HG02981 (cell line): ENCODE data around the gene MYH6.
"Not testable (repeated sequence)": the region's sequence is repeated elsewhere in the genome, so short reads cannot be mapped to it uniquely, and the experiment has no call there.

ENCODE experiments used
- ATAC-seq: cut with Tn5 transposase; IDR thresholded peaks from one replicate; pipeline ENCODE4 v1.9.1; 2021; ENCODE audit warnings: mild to moderate bottlenecking, moderate library complexity; ENCODE audit not compliant: unreplicated experiment

The MYH6 gene

DNA sequence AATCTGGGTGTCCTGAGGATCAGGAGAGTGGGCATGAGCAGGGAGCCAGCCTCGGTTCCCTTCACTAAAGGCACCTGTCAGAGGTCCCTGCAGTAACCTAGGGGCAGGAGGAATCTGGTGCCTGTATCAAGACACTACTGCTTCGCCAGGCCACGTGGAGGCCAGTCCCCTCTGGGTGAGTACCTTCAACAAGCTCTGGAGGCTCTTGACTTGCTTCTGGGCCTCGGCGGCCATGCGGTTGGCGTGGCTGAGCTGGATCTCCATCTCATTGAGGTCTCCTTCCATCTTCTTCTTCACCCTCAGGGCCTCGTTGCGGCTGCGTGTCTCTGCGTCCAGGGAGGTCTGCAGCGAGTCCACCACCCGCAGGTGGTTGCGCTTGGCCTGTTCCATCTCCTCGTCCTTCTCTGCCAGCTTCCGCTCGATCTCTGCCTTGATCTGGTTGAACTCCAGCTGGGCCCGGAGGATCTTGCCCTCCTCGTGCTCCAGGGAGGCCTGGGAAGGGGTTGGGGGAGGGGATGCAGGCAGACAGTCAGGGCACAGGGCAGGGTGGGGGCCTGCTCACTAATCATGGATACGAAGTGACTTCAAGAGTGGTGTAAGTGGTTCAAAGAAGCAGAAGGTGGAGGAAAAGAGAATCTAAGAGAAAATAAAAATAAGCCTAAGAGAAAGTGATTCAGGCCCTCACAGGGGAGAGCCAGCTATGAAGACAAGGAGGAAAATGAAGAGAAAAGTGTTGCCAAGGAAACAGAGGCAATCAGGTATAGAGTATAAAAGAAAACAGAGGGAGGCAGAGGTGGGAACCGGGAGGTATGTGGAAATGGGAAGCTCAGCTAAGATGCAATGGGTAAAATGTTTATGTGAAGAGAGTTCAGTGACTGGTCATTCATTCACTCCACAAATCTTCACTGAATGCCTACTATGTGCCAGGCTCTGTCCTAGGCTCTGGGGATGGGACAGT is 8.0 kb upstream of the MYH6 start:
- no peak for ATAC-seq

DNA sequence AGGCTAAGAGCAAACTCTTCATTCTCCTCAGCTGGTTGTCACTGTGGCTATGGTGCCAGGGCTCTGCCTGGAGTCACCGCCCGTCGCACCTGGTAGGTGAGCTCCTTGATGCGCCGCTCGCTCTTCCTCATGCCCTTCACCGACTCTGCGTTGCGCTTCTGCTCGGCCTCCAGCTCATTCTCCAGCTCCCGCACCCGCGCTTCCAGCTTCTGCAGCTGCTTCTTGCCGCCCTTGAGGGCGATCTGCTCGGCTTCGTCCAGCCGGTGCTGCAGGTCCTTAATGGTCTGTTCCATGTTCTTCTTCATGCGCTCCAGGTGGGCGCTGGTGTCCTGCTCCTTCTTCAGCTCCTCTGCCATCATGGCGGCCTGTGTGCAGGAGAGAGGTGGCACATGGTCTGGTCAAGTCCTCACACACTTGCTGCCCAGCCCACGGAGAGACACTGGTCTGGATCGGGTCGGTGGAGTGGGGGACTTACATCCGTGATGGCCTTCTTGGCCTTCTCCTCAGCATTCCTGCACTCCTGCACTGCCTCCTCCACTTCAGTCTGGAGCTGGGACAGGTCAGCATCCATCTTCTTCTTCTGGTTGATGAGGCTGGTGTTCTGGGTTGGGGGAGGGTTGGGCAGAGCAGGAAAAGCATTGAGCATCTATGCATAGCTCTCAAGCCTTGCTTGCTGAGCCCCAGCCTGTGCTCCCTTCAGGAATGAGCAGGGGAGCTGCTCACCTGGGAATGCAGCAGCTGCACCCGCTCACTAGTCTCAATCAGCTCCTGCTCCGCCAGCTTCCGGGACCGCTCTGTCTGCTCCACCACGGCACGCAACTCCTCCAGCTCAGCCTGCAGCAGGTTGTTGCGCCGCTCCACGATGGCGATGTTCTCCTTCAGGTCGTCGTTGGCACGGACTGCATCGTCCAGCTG is 7.1 kb upstream of the MYH6 start:
- no peak for ATAC-seq

DNA sequence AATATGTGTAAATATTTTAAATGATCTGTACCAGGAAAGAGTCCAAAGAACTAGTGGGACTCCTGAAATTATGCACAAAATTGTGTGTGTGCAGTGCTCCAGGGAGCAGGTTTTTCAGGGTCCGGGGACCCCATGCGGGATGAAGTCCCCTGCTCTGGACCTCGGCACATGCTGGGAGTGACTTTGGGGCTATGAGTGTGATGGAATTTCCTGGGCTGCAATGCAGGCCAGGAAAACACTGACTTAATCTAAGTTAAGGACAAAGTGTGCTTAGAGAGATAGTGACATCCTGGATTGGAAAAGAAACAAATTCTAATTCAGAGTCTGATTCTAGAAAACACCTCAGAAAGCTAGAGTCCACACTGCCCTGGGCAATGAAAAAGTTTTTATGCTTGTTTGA is 6.2 kb upstream of the MYH6 start:
- no peak for ATAC-seq

DNA sequence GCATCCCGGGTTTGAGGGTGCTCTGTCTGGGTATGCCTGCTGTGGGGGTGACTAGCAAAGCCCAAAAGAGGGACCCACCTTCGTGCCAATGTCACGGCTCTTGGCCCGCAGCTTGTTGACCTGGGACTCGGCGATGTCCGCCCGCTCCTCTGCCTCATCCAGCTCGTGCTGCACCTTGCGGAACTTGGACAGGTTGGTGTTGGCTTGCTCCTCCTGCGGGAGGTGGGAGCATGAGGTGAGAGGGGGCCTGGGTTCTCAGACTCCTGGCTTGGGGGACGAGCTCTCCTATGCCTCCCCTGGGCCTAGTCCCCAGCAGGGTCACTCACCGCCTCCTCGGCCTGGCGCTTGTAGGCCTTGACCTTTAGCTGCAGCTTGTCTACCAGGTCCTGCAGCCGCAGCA is 5.6 kb upstream of the MYH6 start:
- ATAC-seq = no peak

DNA sequence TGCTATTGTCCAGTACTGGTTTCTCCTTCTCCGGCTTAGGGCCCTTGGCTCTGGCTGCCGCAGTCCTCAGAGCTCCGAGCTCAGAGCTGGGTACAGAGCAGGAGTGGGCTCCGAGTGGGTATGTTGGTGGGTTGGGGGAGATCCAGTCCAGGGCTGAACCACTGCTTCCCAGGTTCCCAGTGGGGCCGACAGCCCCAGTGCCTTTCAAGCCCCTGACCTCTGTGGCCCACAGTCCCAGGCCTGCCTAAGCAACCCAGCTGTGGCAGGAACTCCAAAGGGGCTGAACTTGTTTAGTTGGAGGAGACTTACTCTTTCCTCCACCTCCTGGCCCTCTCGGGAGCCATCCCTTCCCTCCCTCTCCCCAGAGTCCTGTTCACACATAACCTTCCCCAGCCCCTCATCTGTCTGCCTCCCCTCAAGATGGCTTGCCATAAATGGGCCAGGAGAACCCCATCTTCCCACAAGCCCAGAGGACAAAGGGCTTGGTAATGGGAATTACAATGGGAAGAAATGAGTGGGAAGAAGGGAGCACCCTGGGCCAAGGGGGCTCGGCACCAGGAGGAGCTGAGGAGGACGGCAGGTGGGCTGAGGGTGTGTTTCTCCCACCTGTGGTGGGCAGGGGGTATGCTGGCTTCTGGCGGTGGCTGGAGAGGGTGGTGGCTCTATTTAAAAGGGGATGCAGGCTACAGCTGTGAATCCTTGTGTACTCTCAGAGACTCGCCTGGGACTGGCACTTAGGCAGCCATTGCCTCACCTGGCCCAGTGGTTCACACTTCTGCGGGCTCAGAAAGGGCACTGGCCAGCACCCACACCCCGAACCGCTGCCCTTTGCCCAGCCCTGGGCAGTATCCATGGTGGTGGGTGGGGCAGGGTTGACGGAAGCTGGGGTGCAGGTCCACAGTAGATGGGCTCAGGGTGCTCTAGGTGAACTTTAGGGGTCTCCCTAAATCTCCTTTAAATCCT is 3.8 kb upstream of the MYH6 start:
- ATAC-seq = no peak

DNA sequence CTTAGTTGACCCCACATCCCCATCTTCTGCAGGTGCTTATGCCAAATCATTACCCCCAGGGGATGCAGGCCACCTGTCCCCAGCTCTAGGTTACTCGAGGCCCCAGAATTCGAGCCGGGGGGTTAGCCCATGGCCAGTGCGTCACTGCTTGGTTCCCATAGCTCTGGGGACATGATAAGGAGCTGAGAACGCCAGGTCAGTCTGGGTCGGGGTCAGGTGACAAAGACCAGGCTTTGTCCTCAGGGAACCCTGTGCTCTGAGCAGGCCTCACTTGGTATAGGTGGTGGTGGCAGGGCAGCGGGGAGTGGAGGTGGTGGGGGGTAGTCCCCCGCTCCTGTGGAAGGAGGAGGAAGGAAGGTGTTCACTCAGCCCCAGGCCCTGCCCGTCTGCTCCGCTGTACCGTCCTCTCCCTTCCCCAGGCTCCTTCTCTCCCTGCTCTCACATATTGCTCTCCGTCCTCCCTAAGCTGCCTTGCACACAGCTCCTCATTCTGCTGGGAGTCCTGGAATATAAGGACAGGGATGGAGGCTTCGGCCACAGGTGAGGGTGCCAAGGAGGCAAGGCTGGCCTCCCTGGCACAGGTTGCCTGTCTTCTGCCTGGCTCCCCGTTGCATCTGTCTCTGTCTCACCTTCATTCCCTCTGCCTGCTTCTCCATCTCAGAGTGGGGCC is 2.0 kb upstream of the MYH6 start:
- no peak for ATAC-seq

DNA sequence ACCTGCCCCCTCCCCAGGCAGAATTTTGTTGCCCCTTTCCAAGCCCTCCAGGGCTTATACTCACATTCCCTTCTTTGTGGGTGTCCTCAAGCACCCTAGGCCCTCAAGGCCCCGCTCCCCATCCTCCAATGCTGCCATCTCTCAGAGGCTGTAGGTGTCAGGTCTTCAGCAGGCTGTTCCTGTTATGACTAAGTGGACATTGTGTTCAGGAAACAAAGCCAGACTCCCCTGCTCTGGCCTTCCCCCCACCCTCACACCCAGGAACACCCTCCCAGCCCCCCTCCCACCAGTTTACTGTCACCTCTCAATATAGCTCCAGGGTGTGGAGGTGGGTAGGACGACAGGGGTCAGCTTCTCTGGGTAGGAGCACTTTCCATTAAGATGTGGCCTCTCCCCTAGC is 1.4 kb upstream of the MYH6 start:
- no peak for ATAC-seq

DNA sequence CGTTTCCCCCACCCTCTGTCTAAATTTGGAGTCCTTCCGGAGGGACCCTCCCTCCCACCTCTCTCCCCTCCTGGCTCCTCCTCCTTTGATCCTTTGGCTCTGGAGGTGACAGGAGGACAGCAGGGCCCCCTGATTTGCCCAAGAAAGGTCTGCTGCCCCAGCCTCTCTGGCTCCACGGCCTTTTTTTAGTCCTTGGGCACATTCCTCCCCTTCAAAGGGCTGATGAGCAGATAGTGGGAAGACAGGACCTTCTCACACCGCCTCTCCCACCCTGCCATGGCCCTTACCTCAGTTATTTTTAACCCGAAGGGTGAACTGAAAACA is 196 bp upstream of the MYH6 start:
- ATAC-seq = no peak

DNA sequence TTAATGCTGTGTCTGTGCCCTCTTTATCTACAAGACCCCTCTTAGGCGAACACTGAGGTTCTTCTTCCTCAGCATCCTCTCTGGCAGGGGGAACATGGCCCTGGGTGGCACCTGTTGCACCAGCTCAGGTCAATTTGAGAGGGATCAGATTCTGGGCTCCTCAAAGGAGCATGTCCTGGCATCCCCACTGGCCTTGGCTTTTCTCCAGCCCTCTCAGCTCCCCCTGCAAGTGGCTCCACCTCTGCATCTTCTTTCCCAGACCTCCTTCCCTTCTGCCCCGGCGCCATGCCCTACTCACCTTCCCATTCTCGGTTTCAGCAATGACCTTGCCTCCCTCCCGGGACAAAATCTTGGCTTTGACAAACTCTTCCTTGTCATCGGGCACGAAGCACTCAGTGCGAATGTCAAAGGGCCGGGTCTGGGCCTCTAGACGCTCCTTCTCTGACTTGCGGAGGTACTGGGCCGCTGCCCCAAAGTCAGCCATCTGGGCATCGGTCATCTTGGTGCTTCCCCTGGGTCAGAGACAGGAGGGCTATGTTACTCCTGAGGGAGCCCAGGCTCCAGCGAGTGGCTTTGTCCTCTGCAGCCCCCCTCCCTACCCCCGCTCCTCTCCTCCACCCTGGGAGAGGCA is 1.2 kb downstream of the MYH6 start:
- no peak for ATAC-seq

DNA sequence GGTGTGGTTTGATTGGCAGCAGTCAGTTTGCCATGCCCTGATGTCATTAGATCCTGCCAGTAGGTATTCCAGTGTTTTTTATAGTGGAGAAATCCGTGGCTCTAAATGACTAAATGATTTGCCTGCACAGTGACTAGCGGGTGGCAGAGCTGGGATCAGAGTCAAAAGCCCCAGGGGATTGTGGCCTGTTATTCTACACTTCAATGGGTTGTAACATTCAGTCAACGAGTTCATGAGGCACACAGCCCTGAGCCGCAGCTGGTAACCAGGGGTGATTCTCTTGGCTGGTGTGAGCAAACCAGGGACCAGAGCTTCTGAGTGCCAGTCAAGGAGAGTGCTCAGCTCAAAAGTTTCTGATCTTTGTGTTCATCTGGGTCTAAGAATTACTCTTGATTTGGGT is 1.8 kb downstream of the MYH6 start:
- no peak for ATAC-seq

DNA sequence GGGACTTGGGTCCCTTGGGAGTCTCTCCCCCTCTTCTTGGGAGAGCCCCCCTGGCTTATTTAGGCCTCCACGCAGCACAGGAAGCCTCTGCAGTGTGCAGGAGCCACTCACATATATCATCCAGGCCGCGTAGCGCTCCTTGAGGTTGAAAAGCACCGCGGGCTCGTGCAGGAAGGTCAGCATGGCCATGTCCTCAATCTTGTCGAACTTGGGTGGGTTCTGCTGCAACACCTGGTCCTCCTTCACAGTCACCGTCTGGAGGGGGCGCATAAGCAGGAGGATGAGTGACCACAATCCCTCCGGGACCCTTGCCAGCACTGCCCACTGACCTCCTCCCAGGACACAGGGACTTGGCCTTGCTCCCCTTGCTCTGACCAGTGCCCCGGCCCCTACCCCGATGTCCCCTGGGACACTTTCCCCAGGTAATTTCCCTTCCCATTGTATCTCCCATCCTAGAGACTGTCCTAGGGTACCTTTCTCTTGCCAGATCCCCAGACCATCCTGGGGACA is 2.5 kb downstream of the MYH6 start:
- no peak for ATAC-seq

DNA sequence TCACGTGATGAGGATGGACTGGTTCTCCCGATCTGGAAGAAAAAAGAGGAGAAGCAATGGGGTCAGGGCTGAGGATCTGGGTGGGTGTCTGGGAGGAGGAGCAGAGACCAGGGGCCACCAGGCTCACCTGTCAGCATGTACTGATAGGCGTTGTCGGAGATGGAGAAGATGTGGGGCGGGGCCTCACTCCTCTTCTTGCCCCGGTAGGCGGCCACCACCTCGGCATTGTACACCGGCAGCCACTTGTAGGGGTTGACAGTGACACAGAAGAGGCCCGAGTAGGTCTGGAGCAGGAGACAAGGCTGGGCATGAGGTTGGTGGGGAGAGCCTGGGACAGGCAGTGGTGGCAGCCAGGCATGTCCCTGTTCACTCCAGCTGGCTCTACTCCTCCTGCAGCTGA is 3.0 kb downstream of the MYH6 start:
- ATAC-seq = no peak

DNA sequence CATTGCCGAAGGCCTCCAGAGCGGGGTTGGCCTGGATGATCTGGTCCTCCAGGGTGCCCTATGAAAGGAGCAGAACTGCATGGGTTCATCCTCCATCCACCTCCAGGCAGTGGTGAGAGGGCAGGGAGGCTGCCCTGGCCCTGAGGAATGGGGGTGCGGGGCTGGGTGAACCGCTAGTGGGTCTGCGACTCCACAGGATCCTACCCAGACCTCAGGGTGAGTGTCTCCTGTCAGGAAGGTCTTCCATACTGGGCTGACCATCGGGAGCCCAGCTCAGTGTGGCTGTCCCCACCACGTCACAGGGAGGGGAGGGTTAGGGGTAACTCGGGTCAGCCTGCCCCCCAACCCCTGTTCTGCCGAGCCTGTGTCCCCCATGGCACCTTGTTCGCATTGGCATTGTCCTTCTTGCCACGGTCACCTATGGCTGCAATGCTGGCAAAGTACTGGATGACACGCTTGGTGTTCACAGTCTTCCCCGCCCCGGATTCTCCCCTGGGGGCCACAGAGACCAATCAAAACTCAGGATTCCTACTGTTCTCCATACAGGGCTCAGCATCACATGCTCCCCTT is 3.7 kb downstream of the MYH6 start:
- ATAC-seq = no peak

DNA sequence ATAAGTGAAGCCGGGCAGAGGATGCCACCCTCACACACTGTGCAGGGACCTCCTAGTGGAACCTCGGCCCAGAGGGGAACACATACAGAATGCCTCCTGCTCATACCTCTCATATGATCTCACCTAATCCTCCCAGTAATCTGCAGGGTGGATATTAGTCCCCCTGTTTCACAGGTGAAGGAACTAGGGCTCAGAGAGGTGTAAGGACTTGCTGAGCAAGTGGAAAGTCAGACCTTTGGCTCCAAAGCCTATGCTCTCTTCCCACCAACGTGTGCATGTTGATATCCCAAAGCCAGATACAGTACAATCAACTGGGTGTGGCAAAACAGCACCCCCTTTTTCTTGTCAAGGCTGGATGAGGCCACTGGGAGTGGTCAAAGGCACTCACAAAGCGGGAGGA is 4.2 kb downstream of the MYH6 start:
- no peak for ATAC-seq

DNA sequence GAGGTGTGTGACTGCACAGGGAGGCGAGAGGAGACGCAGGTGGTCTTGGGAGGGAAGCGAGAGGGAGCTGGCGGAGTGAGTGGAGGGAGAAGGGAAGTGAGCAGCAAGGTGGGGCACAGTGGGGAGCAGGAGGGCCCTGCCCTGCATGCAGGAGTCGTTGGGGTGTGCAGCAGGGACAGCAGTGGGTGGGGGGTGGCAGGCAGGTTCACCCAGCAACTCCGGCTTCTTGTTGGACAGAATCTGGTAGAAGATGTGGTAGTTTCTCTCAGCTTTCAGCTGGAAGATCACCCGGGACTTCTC is 5.0 kb downstream of the MYH6 start:
- no peak for ATAC-seq

DNA sequence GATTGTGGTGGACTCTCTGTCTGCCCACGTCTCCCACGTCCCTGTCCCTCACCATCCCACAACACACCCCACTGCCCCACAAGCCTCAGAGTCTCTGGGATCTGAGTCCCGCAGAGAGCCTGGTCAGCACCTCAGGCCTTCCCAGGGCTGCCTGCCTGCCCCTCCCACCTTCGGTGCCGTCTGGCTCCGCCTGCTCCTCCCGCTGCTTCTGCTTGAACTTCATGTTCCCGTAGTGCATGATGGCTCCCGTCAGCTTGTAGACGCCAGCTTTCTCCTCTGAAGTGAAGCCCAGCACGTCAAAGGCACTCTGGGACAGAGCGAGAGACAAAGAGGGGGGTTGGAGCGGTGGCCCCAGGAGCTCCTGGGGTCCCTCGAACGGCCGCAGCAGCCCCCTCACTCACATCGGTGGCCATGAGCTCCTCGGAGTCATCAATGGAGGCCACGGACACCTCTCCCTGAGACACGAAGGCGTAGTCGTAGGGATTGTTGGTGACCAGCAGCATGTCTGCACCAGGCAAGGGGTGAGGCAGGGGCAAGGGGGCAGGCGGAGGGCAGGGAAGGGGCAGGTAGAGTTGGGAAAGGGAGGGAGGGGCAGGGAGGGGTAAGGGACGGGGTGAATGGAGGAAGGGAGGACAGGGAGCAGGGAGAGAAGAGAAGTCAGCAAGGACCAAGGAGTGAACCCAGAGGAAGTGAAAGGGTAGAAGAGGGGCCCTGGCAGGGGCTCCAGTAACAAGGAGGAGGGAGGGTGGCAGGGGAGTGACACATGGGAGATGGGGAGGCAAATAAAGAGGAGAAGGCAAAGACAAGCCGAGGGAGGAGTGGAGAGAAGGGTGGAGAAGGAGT is 5.6 kb downstream of the MYH6 start:
- no peak for ATAC-seq

DNA sequence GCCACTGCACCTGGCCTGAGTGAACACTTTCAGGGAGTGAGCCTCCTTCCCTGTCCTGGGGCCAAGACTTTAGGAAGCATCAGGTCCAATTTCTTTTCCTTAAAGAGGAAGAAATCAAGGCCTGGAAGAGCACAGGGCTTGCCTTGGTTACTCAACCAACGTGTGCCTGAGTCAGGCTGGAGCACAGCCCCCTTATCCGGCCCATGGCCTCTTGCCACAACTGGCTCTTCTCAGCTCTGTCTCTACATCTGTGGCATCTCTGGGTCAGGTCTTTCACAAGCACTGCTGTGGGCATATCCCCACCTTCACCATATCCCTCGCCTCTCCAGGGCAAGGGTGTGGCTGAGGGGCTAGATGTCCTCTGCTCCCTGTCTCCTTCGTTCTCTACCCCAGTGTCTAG is 6.8 kb downstream of the MYH6 start:
- ATAC-seq = no peak

DNA sequence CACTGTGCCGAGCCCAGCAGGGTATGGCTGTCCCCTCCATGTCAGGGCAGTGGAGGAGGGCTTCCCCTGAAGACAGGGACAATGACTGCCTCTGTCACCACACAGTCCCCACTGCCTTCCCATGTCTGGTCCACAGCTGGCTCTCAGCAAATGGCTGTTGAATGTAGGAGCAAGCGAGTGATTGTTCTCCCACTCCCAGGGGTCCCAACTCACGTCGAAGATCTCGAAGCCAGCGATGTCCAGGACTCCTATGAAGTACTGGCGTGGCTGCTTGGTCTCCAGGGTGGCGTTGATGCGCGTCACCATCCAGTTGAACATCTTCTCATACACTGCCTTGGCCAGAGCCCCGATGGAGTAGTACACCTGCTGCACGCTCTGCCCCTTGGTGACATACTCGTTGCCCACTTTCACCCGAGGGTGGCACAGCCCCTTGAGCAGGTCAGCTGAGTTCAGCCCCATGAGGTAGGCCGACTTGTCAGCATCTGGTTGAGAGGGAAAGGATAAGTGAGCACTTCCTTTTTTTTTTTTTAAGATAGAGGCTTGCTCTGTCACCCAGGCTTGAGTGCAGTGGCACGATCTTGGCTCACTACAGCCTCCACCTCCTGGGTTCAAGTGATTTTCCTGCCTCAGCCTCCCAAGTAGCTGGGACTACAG is 7.5 kb downstream of the MYH6 start:
- not testable (repeated sequence) for ATAC-seq
